OCI-LY3 (cell line): ENCODE measurements around the gene HSPA12A.

Source experiments
- CTCF ChIP-seq: fragments of 200-600, 300-600 bp; sonication (generic); IDR thresholded peaks from 2 replicates; pipeline ENCODE4 v1.5.1; 2014; ENCODE audit warnings: antibody characterized with exemption, low read length, low read depth
- EZH2phosphoT487 ChIP-seq: fragments of 200-600 bp; shearing (Covaris generic); IDR thresholded peaks from 2 replicates; pipeline ENCODE4 v1.6.1; 2018; ENCODE audit warnings: antibody characterized with exemption, mixed run types, low read depth

GRCh38 chr10:116716381-116716780 lies 26.0 kb downstream of the HSPA12A start:
- TF ChIP-seq EZH2phosphoT487: no peak
- no peak for TF ChIP-seq CTCF
